ENCODE measurements around the gene IL34. TPM values are rescaled to one million over a fixed set of nuclear protein-coding genes. Genes with fewer than 3 reads are reported as not detected.

IL34 gene
- total and polyA plus RNA-seq, 2 of the 13 experiments (the other 11 are each of a cell fraction or from before 2014, with no cell fraction given): 1.2 to 1.3 TPM

DNA sequence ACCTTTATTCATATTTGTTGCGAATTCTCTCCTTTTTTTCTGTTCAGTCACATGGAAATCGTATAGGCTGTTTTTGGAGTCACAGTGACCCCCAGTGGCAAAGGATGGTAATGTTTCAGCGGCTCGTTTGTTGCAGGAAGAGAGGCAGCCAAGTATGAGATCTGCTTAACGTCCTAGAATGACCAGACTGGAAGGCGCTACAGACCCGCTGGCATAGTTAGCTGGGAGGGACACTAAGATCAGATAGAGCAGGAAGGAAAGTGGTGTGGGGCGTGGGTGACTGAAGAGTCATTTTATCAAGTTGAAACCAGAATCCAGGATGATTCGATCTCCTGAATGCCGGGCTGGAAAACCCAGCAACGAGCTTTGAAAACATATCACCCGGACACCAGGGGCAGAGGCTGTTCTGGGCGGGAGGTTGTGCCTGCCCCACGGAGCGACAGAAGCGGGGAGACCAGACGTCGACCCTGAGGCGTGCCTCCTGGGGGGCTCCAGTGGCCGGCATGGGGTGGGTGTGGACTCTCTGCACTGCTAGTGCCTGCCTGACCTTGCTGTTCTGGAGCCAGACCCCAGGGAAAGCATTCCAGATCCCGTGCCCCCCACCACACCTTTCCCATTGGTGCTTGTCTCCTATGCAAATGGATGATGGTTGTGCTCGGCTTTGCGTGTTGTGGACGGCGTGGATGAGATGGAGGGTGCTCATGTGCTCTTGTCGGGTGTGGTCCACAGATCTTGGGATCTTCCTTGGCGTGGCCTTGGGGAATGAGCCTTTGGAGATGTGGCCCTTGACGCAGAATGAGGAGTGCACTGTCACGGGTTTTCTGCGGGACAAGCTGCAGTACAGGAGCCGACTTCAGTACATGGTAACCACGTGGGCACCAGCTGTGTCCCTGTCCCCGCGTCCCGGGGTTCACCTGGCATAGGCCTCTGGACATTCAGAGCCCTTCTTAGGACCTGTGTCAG is 7.7 kb downstream of the IL34 start (continued):
- TF ChIP-seq, protein P1, sequence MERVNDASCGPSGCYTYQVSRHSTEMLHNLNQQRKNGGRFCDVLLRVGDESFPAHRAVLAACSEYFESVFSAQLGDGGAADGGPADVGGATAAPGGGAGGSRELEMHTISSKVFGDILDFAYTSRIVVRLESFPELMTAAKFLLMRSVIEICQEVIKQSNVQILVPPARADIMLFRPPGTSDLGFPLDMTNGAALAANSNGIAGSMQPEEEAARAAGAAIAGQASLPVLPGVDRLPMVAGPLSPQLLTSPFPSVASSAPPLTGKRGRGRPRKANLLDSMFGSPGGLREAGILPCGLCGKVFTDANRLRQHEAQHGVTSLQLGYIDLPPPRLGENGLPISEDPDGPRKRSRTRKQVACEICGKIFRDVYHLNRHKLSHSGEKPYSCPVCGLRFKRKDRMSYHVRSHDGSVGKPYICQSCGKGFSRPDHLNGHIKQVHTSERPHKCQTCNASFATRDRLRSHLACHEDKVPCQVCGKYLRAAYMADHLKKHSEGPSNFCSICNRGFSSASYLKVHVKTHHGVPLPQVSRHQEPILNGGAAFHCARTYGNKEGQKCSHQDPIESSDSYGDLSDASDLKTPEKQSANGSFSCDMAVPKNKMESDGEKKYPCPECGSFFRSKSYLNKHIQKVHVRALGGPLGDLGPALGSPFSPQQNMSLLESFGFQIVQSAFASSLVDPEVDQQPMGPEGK (CRISPR knock-in tag; IDR thresholded peaks at IDR 0.05): 0 out of 2 replicates have a peak, but pooled peaks have one; percentile 20
- TF ChIP-seq TGIF2 (CRISPR knock-in tag; IDR thresholded peaks at IDR 0.05): no peak
- TF ChIP-seq, protein P2, sequence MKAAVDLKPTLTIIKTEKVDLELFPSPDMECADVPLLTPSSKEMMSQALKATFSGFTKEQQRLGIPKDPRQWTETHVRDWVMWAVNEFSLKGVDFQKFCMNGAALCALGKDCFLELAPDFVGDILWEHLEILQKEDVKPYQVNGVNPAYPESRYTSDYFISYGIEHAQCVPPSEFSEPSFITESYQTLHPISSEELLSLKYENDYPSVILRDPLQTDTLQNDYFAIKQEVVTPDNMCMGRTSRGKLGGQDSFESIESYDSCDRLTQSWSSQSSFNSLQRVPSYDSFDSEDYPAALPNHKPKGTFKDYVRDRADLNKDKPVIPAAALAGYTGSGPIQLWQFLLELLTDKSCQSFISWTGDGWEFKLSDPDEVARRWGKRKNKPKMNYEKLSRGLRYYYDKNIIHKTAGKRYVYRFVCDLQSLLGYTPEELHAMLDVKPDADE (CRISPR knock-in tag; IDR thresholded peaks at IDR 0.05): no peak
- TF ChIP-seq, protein P3, sequence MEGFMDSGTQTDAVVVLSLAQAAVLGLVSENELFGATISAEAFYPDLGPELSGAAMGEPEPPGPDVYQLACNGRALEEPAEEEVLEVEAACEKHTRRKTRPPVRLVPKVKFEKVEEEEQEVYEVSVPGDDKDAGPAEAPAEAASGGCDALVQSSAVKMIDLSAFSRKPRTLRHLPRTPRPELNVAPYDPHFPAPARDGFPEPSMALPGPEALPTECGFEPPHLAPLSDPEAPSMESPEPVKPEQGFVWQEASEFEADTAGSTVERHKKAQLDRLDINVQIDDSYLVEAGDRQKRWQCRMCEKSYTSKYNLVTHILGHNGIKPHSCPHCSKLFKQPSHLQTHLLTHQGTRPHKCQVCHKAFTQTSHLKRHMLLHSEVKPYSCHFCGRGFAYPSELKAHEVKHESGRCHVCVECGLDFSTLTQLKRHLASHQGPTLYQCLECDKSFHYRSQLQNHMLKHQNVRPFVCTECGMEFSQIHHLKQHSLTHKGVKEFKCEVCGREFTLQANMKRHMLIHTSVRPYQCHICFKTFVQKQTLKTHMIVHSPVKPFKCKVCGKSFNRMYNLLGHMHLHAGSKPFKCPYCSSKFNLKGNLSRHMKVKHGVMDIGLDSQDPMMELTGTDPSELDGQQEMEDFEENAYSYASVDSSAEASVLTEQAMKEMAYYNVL (CRISPR knock-in tag; IDR thresholded peaks at IDR 0.05; ENCODE audit: borderline replicate concordance): 0 out of 2 replicates have a peak, but pooled peaks have one; percentile 7
- 0 out of 2 replicates have a peak, but pooled peaks have one; percentile 27 for TF ChIP-seq ZNF441 (CRISPR knock-in tag; IDR thresholded peaks at IDR 0.05; ENCODE audit: borderline replicate concordance)
- 0 out of 2 replicates have a peak, but pooled peaks have one; percentile 35 for TF ChIP-seq ZNF776 (CRISPR knock-in tag; IDR thresholded peaks at IDR 0.05)
- TF ChIP-seq SIN3B (IDR thresholded peaks at IDR 0.05; ENCODE audit: low read length): 0 out of 2 replicates have a peak, but pooled peaks have one; percentile 37
- TF ChIP-seq, protein P4, sequence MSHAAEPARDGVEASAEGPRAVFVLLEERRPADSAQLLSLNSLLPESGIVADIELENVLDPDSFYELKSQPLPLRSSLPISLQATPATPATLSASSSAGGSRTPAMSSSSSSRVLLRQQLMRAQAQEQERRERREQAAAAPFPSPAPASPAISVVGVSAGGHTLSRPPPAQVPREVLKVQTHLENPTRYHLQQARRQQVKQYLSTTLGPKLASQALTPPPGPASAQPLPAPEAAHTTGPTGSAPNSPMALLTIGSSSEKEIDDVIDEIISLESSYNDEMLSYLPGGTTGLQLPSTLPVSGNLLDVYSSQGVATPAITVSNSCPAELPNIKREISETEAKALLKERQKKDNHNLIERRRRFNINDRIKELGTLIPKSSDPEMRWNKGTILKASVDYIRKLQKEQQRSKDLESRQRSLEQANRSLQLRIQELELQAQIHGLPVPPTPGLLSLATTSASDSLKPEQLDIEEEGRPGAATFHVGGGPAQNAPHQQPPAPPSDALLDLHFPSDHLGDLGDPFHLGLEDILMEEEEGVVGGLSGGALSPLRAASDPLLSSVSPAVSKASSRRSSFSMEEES (CRISPR knock-in tag; IDR thresholded peaks at IDR 0.05): peak; percentile 72; the same call in 1 of the 2 replicates
- 0 out of 2 replicates have a peak, but pooled peaks have one; percentile 12 for TF ChIP-seq TAF1 (CRISPR knock-in tag; IDR thresholded peaks at IDR 0.05)
- TF ChIP-seq FOXA3 (CRISPR knock-in tag; IDR thresholded peaks at IDR 0.05): peak; percentile 43
- no peak for TF ChIP-seq NCOR1 (IDR thresholded peaks at IDR 0.05; ENCODE audit: borderline replicate concordance, low read length)
- 0 out of 2 replicates have a peak, but pooled peaks have one; percentile 64 for TF ChIP-seq DNMT3B (CRISPR knock-in tag; conservative IDR thresholded peaks at IDR 0.05)
- TF ChIP-seq DNMT1 (CRISPR knock-in tag; IDR thresholded peaks at IDR 0.05): 0 out of 2 replicates have a peak, but pooled peaks have one; percentile 51
- peak; percentile 51 for TF ChIP-seq ASH2L (IDR thresholded peaks at IDR 0.05; ENCODE audit: insufficient read length, low read depth, low read length)
- no peak for TF ChIP-seq FLYWCH1 (CRISPR knock-in tag; IDR thresholded peaks at IDR 0.05)
- 0 out of 2 replicates have a peak, but pooled peaks have one; percentile 50 for TF ChIP-seq FOXJ3 (CRISPR knock-in tag; IDR thresholded peaks at IDR 0.05; ENCODE audit: borderline replicate concordance)
- no peak for TF ChIP-seq SRSF4 (IDR thresholded peaks at IDR 0.05; ENCODE audit: low read depth, low read length, poor library complexity, severe bottlenecking)
- TF ChIP-seq NFE2 (CRISPR knock-in tag; IDR thresholded peaks at IDR 0.05): no peak
